D721Med (cell line): Measurements from ENCODE around the gene ROBO1.

Experiments
- DNase-seq: peaks from one replicate; pipeline ENCODE4 v3.0.0; 2011; ENCODE audit warnings: low spot score; ENCODE audit not compliant: insufficient read length
- FAIRE-seq: peaks from 2 replicates; lab custom pipeline; 2011; peaks lifted over from hg19 to GRCh38; lab: Jason Lieb, UNC
- CTCF ChIP-seq: IDR thresholded peaks from 2 replicates; pipeline ENCODE4 v1.5.1; 2012; ENCODE audit warnings: mild to moderate bottlenecking, control low read depth; ENCODE audit not compliant: insufficient read depth; ENCODE audit errors: missing control alignments

The ROBO1 gene

GRCh38 chr3:79488407-79488806, 279.4 kb downstream of the ROBO1 start:
- no peak for TF ChIP-seq CTCF
- no peak for FAIRE-seq

GRCh38 chr3:79480746-79481145, 287.1 kb downstream of the ROBO1 start:
- no peak for DNase-seq
- FAIRE-seq: peak; percentile 66
- no peak for TF ChIP-seq CTCF

More at GRCh38 chr3:79488407-79488806, 279.4 kb downstream of the ROBO1 start:
- no peak for DNase-seq

- DNase-seq (no peak), FAIRE-seq (no peak)
Measured at GRCh38 chr3:79478620-79479019, 289.2 kb downstream of the ROBO1 start.

GRCh38 chr3:79477242-79477641, 290.6 kb downstream of the ROBO1 start:
- FAIRE-seq: peak; percentile 41
- TF ChIP-seq CTCF: no peak
- no peak for DNase-seq

More at GRCh38 chr3:79478620-79479019, 289.2 kb downstream of the ROBO1 start:
- TF ChIP-seq CTCF: no peak

- TF ChIP-seq CTCF: no peak
- DNase-seq (no peak), FAIRE-seq (peak; percentile 48)
Measured at GRCh38 chr3:79473993-79474392, 293.8 kb downstream of the ROBO1 start.

- FAIRE-seq: no peak
- no peak for TF ChIP-seq CTCF
- no peak for DNase-seq
Measured at GRCh38 chr3:79467721-79468120, 300.1 kb downstream of the ROBO1 start.

- no peak for TF ChIP-seq CTCF
- FAIRE-seq (no peak), DNase-seq (no peak)
Measured at GRCh38 chr3:79461129-79461792, 306.5 kb downstream of the ROBO1 start.
